HepG2 (cell line): Measurements from ENCODE around the gene CSNK1D. TPM values are rescaled to one million over a fixed set of nuclear protein-coding genes. Genes with fewer than 3 reads are reported as not detected.

Experiments used
- ATAC-seq: fragments of 200-7000 bp; cut with Tn5 transposase; 3 replicates; pipeline ENCODE4 v1.9.1; 2020; ENCODE audit warnings: mild to moderate bottlenecking, moderate library complexity
- BruUV-seq: library from RNA; stranded (reverse); fragments of 400-500 nt; replicated peaks from 2 replicates; lab custom pipeline; 2021; lab: Mats Ljungman, UMichigan
- CTCF ChIA-PET: fragments of 300-600 bp; formaldehyde crosslinking; extraction: SDS; loops from one replicate; lab custom pipeline; 2021; ENCODE audit warnings: low total read pairs, inconsistent platforms, low intra/inter-chr PET ratio; lab: Yijun Ruan, JAX
- POLR2A ChIA-PET: fragments of 350-600 bp; sonication (Branson Sonifier 250); formaldehyde crosslinking; loops from one replicate; lab custom pipeline; 2020; ENCODE audit warnings: antibody characterized with exemption, inconsistent platforms; lab: Yijun Ruan, JAX
- DNase-seq: peaks from one replicate; pipeline ENCODE4 v3.0.0-alpha.2; 2015; ENCODE audit warnings: low spot score
- FAIRE-seq: peaks from 3 replicates; lab custom pipeline; 2011; peaks lifted over from hg19 to GRCh38; lab: Jason Lieb, UNC
- H2AFZ ChIP-seq: one replicate; pipeline ENCODE4 v1.6.1; 2011; ENCODE audit warnings: low read length, inconsistent platforms
- H3K27ac ChIP-seq: fragments of 300-600 bp; 3 replicates; pipeline ENCODE4 v1.8.0; 2011; ENCODE audit warnings: mixed run types, mild to moderate bottlenecking, mixed read lengths, low read length, inconsistent platforms; ENCODE audit not compliant: insufficient read depth; ENCODE audit errors: extremely low read length
- H3K27me3 ChIP-seq, 2 experiments: fragments of 200-600 bp in 1 of 2; 2 replicates in 1 of 2; 3 replicates in 1 of 2; pipeline versions ENCODE4 v1.6.0 to v1.8.0; 2011; ENCODE audit warnings: low read length in 2 of 2, mild to moderate bottlenecking in 2 of 2, moderate library complexity in 2 of 2, inconsistent platforms in 1 of 2; ENCODE audit not compliant: insufficient read depth in 2 of 2, control insufficient read depth in 1 of 2
- H3K36me3 ChIP-seq, 2 experiments: fragments of 200-600 bp in 1 of 2; replicated peaks in 1 of 2; 2 replicates in 1 of 2; 3 replicates in 1 of 2; pipeline versions ENCODE4 v1.5.1 to v1.8.0; 2011; ENCODE audit warnings: low read length in 2 of 2, inconsistent platforms in 1 of 2; ENCODE audit not compliant: insufficient read depth in 2 of 2, control insufficient read depth in 1 of 2
- H3K4me1 ChIP-seq: 2 replicates; pipeline ENCODE4 v1.5.1; 2012; ENCODE audit warnings: low read length, inconsistent platforms; ENCODE audit not compliant: insufficient read depth
- H3K4me2 ChIP-seq: 2 replicates; pipeline ENCODE4 v1.6.0; 2011; ENCODE audit warnings: low read depth, low read length, inconsistent platforms
- H3K4me3 ChIP-seq, 3 experiments: fragments of 200-600 bp in 1 of 3; sonication (generic), shearing (Covaris generic) in 1 of 3; replicated peaks in 1 of 3; 2 replicates each; pipeline ENCODE4 v1.5.1; 2011 to 2016; ENCODE audit warnings: low read length in 3 of 3, inconsistent platforms in 2 of 3, low read depth in 2 of 3, mild to moderate bottlenecking in 2 of 3, control low read depth in 1 of 3, mixed read lengths in 1 of 3; ENCODE audit not compliant: insufficient read depth in 1 of 3
- H3K79me2 ChIP-seq: one replicate; pipeline ENCODE4 v1.6.1; 2011; ENCODE audit warnings: low read length, inconsistent platforms; ENCODE audit not compliant: insufficient read depth
- H3K9ac ChIP-seq: 2 replicates; pipeline ENCODE4 v1.6.0; 2011; ENCODE audit warnings: mild to moderate bottlenecking, low read depth, low read length, inconsistent platforms; ENCODE audit not compliant: insufficient read depth
- H3K9me3 ChIP-seq: 2 replicates; pipeline ENCODE4 v1.5.1; 2012; ENCODE audit warnings: mild to moderate bottlenecking, low read length
- H4K20me1 ChIP-seq: 2 replicates; pipeline ENCODE4 v1.6.0; 2011; ENCODE audit warnings: inconsistent platforms, mild to moderate bottlenecking, low read length, moderate library complexity; ENCODE audit not compliant: insufficient read depth
- EEA1 ChIP-seq: sonication (generic); formaldehyde crosslinking; IDR thresholded peaks from 2 replicates; pipeline ENCODE4 v1.5.1; 2020; ENCODE audit warnings: mild to moderate bottlenecking, missing genetic modification reagents, borderline replicate concordance
- KAT2B ChIP-seq: fragments of 150-350 bp; IDR thresholded peaks from 2 replicates; pipeline ENCODE4 v1.6.1; 2014; ENCODE audit warnings: low read depth, low read length, borderline replicate concordance
- SIN3A ChIP-seq: IDR thresholded peaks from 2 replicates; pipeline ENCODE4 v1.6.1; 2011; ENCODE audit warnings: low read depth, mild to moderate bottlenecking, control low read depth, low read length, borderline replicate concordance
- YEATS4 ChIP-seq: sonication (generic); formaldehyde crosslinking; IDR thresholded peaks from 2 replicates; pipeline ENCODE4 v1.4.0; 2020; ENCODE audit warnings: missing genetic modification reagents, borderline replicate concordance
- ZNF121 ChIP-seq: sonication (generic); formaldehyde crosslinking; IDR thresholded peaks from 2 replicates; pipeline ENCODE4 v1.5.0; 2020; ENCODE audit warnings: mild to moderate bottlenecking, missing genetic modification reagents
- ZNF580 ChIP-seq: IDR thresholded peaks from 2 replicates; pipeline ENCODE4 v1.6.1; 2016; ENCODE audit warnings: low read depth, borderline replicate concordance
- WGBS: methylation state at CpG from one replicate; pipeline ENCODE4 v1.1.6; 2017; ENCODE audit warnings: low lambda C conversion rate; 5-methylcytosine and 5-hydroxymethylcytosine counted together
- in situ Hi-C: cut with HindIII; loops from 2 replicates; pipeline ENCODE4 v1.10.0; 2017; ENCODE audit warnings: low pct_unique_long_range_greater_than_20kb; ENCODE audit not compliant: extremely low pct_ligation_motif_present
- intact Hi-C: fragments of 100-400 bp; cut with micrococcal nuclease; formaldehyde crosslinking; loops from one replicate; pipeline ENCODE4 v1.10.0; 2022; ENCODE audit not compliant: unreplicated experiment
- polyA plus RNA-seq, 8 experiments: library from polyadenylated mRNA; depleted of rRNA in 3 of 8; stranded (reverse) in 7 of 8; unstranded in 1 of 8; fragments of >200 nt; fragmentation: Illumina TruSeq in 4 of 8; extraction: Trizol in 4 of 8; gene quantifications; 2 replicates each; pipeline versions ENCODE4 v1.2.1 to v1.2.3, GENCODE V29; 2011 to 2016; ENCODE audit warnings: low read depth in 4 of 8, missing spikeins in 1 of 8, mixed read lengths in 1 of 8; ENCODE audit not compliant: insufficient read depth in 1 of 8
- total RNA-seq, 5 experiments: library from RNA; depleted of rRNA; stranded (reverse); fragments of >200 nt; fragmentation: Illumina TruSeq; extraction: Trizol; gene quantifications; 2 replicates each; pipeline ENCODE4 v1.2.3, GENCODE V29; 2016; ENCODE audit warnings: low read depth in 1 of 5

Gene CSNK1D
- total and polyA plus RNA-seq, 2 of the 13 experiments (the other 11 are each of a cell fraction or from before 2014, with no cell fraction given): 31.5 to 128 TPM

- Histone ChIP-seq H3K27ac (no peak overlapping the region), H3K9me3 (no peaks in the 10 kb centered on the region), H3K4me1 (peaks cover 71% of the 10 kb centered on the region), H3K79me2 (no peaks in the 10 kb centered on the region), H4K20me1 (no peaks in the 10 kb centered on the region), H3K4me2 (no peak overlapping the region), H3K36me3 (no peaks in the 10 kb centered on the region), H3K27me3 (no peaks in the 10 kb centered on the region), H3K4me3 (no peak overlapping the region), H2AFZ (no peak overlapping the region), H3K9ac (no peak overlapping the region)
- POLR2A ChIA-PET: interaction anchor here (0.7 to 11.8 kb wide), 2 partner anchors 9 to 71 kb away, joined by 3 to 117 read pairs; partner anchors contain the start of gene SLC16A3
- no peak for TF ChIP-seq YEATS4
- no peak for TF ChIP-seq SIN3A
- TF ChIP-seq ZNF580: no peak
- no peak for TF ChIP-seq EEA1 (CRISPR knock-in tag)
- TF ChIP-seq KAT2B: no peak
- TF ChIP-seq ZNF121: peak; percentile 85
- ATAC-seq: no peak
- WGBS: 45% methylated on average over 10 of the region's 10 CpGs
- DNase-seq: no peak
- CTCF ChIA-PET: no interaction called here
- intact Hi-C loops (no loop called here), in situ Hi-C loops (no loop called here)
- peak; percentile 28 for FAIRE-seq
- BruUV-seq: no TSS peak
Observed at GRCh38 chr17:82221341-82221902, 52.1 kb downstream of the CSNK1D start.
